T-helper 2 cell treated with Interferon-gamma antibody and Interleukin-4, amounts not matched to agents 5 μg/mL and 100 μg/mL, for 36 hours (primary cell): ENCODE data around the gene STX18.
A peak's percentile ranks its signal among the peaks of the same experiment; 100 is the strongest.
"Not testable (repeated sequence)": the region's sequence is repeated elsewhere in the genome, so short reads cannot be mapped to it uniquely, and the experiment has no call there.

ENCODE experiments used
- DNase-seq: peaks from one replicate; pipeline ENCODE4 v3.0.0; 2021; ENCODE audit warnings: low spot score
- H3K27ac Mint-ChIP-seq: one replicate; pipeline ENCODE4 v1.8.0; 2021; ENCODE audit warnings: mild to moderate bottlenecking, mixed read lengths
- H3K27me3 Mint-ChIP-seq: one replicate; pipeline ENCODE4 v1.8.0; 2021; ENCODE audit warnings: low read depth, mixed read lengths
- H3K36me3 Mint-ChIP-seq: one replicate; pipeline ENCODE4 v1.8.0; 2021; ENCODE audit warnings: low read depth, mixed read lengths
- H3K4me1 Mint-ChIP-seq: one replicate; pipeline ENCODE4 v1.8.0; 2021; ENCODE audit warnings: low read depth, mixed read lengths
- H3K4me3 Mint-ChIP-seq: one replicate; pipeline ENCODE4 v1.8.0; 2022; ENCODE audit warnings: mild to moderate bottlenecking, moderate library complexity, mixed read lengths
- H3K9me3 Mint-ChIP-seq: one replicate; pipeline ENCODE4 v1.8.0; 2021; ENCODE audit warnings: mixed read lengths

Gene STX18

GRCh38 chr4:4426511-4427120, 115.2 kb downstream of the STX18 start:
- DNase-seq = no peak
- Mint-ChIP-seq H3K4me1 (peaks cover 3% of the 10 kb centered on the region), H3K27me3 (no peaks in the 10 kb centered on the region), H3K27ac (no peak overlapping the region), H3K36me3 (no peaks in the 10 kb centered on the region), H3K4me3 (no peak overlapping the region), H3K9me3 (no peaks in the 10 kb centered on the region)

GRCh38 chr4:4425696-4426095, 116.2 kb downstream of the STX18 start:
- H3K9me3 Mint-ChIP-seq = no peaks in the 10 kb centered on the region

GRCh38 chr4:4425119-4425690, 116.6 kb downstream of the STX18 start:
- H3K36me3 Mint-ChIP-seq = peaks cover 4% of the 10 kb centered on the region
- H3K4me1 Mint-ChIP-seq = no peaks in the 10 kb centered on the region
- H3K27ac Mint-ChIP-seq = no peak overlapping the region

More at GRCh38 chr4:4425696-4426095, 116.2 kb downstream of the STX18 start:
- Mint-ChIP-seq H3K27ac (no peak overlapping the region), H3K4me1 (peaks cover 3% of the 10 kb centered on the region), H3K36me3 (peaks cover 4% of the 10 kb centered on the region), H3K4me3 (no peak overlapping the region), H3K27me3 (no peaks in the 10 kb centered on the region)
- DNase-seq = no peak

GRCh38 chr4:4424499-4425115, 117.2 kb downstream of the STX18 start:
- DNase-seq = no peak
- H3K27me3 Mint-ChIP-seq = no peaks in the 10 kb centered on the region
- H3K36me3 Mint-ChIP-seq = peaks cover 4% of the 10 kb centered on the region
- no peaks in the 10 kb centered on the region for H3K9me3 Mint-ChIP-seq
- H3K4me1 Mint-ChIP-seq = no peaks in the 10 kb centered on the region
- H3K27ac Mint-ChIP-seq = no peak overlapping the region
- no peak overlapping the region for H3K4me3 Mint-ChIP-seq

More at GRCh38 chr4:4425119-4425690, 116.6 kb downstream of the STX18 start:
- no peaks in the 10 kb centered on the region for H3K27me3 Mint-ChIP-seq
- H3K4me3 Mint-ChIP-seq = no peak overlapping the region
- H3K9me3 Mint-ChIP-seq = no peaks in the 10 kb centered on the region
- DNase-seq = no peak

- H3K36me3 Mint-ChIP-seq = peaks cover 10% of the 10 kb centered on the region
Measured at GRCh38 chr4:4423706-4424498, 117.9 kb downstream of the STX18 start.

GRCh38 chr4:4422856-4423499, 118.9 kb downstream of the STX18 start:
- DNase-seq = no peak
- Mint-ChIP-seq H3K27me3 (no peaks in the 10 kb centered on the region), H3K27ac (no peak overlapping the region), H3K36me3 (peaks cover 11% of the 10 kb centered on the region), H3K9me3 (no peaks in the 10 kb centered on the region), H3K4me1 (peaks cover 13% of the 10 kb centered on the region), H3K4me3 (no peak overlapping the region)

More at GRCh38 chr4:4423706-4424498, 117.9 kb downstream of the STX18 start:
- Mint-ChIP-seq H3K27ac (no peak overlapping the region), H3K9me3 (no peaks in the 10 kb centered on the region), H3K27me3 (no peaks in the 10 kb centered on the region), H3K4me3 (no peak overlapping the region), H3K4me1 (peaks cover 6% of the 10 kb centered on the region)
- DNase-seq = no peak

GRCh38 chr4:4422117-4422516, 119.7 kb downstream of the STX18 start:
- not testable (repeated sequence) for H3K27ac Mint-ChIP-seq, H3K9me3 Mint-ChIP-seq, DNase-seq, H3K4me3 Mint-ChIP-seq, H3K27me3 Mint-ChIP-seq
- Mint-ChIP-seq H3K36me3 (peaks cover 11% of the 10 kb centered on the region), H3K4me1 (peaks cover 15% of the 10 kb centered on the region)

- H3K4me1 Mint-ChIP-seq = peaks cover 15% of the 10 kb centered on the region
- H3K36me3 Mint-ChIP-seq = peaks cover 11% of the 10 kb centered on the region
- H3K4me3 Mint-ChIP-seq = no peak overlapping the region
- DNase-seq = no peak
- H3K27me3 Mint-ChIP-seq = no peaks in the 10 kb centered on the region
- H3K9me3 Mint-ChIP-seq = no peaks in the 10 kb centered on the region
- no peak overlapping the region for H3K27ac Mint-ChIP-seq
Measured at GRCh38 chr4:4421356-4421755, 120.5 kb downstream of the STX18 start.

- no peak overlapping the region for H3K4me3 Mint-ChIP-seq
- DNase-seq = no peak
- H3K36me3 Mint-ChIP-seq = peaks cover 11% of the 10 kb centered on the region
Measured at GRCh38 chr4:4420421-4420820, 121.4 kb downstream of the STX18 start.

GRCh38 chr4:4419896-4420295, 122.0 kb downstream of the STX18 start:
- Mint-ChIP-seq H3K9me3 (no peaks in the 10 kb centered on the region), H3K36me3 (peaks cover 11% of the 10 kb centered on the region), H3K4me3 (no peak overlapping the region), H3K27me3 (no peaks in the 10 kb centered on the region), H3K27ac (no peak overlapping the region), H3K4me1 (peaks cover 15% of the 10 kb centered on the region)
- no peak for DNase-seq

More at GRCh38 chr4:4420421-4420820, 121.4 kb downstream of the STX18 start:
- H3K4me1 Mint-ChIP-seq = peaks cover 15% of the 10 kb centered on the region
- no peaks in the 10 kb centered on the region for H3K27me3 Mint-ChIP-seq
- no peak overlapping the region for H3K27ac Mint-ChIP-seq
- no peaks in the 10 kb centered on the region for H3K9me3 Mint-ChIP-seq

- H3K9me3 Mint-ChIP-seq = no peaks in the 10 kb centered on the region
- H3K27ac Mint-ChIP-seq = no peak overlapping the region
- DNase-seq = no peak
- H3K27me3 Mint-ChIP-seq = no peaks in the 10 kb centered on the region
- peaks cover 11% of the 10 kb centered on the region for H3K36me3 Mint-ChIP-seq
- H3K4me1 Mint-ChIP-seq = peaks cover 15% of the 10 kb centered on the region
- peak overlapping the region; percentile 3 for H3K4me3 Mint-ChIP-seq
Measured at GRCh38 chr4:4418676-4419390, 123.0 kb downstream of the STX18 start.

- no peaks in the 10 kb centered on the region for H3K27me3 Mint-ChIP-seq
- no peaks in the 10 kb centered on the region for H3K9me3 Mint-ChIP-seq
- DNase-seq = no peak
- peaks cover 15% of the 10 kb centered on the region for H3K4me1 Mint-ChIP-seq
- no peak overlapping the region for H3K4me3 Mint-ChIP-seq
- H3K27ac Mint-ChIP-seq = no peak overlapping the region
- H3K36me3 Mint-ChIP-seq = peaks cover 11% of the 10 kb centered on the region
Measured at GRCh38 chr4:4417886-4418285, 124.0 kb downstream of the STX18 start.

- H3K36me3 Mint-ChIP-seq = peaks cover 11% of the 10 kb centered on the region
- no peaks in the 10 kb centered on the region for H3K27me3 Mint-ChIP-seq
- H3K4me1 Mint-ChIP-seq = peaks cover 15% of the 10 kb centered on the region
- no peak overlapping the region for H3K4me3 Mint-ChIP-seq
- no peak overlapping the region for H3K27ac Mint-ChIP-seq
- H3K9me3 Mint-ChIP-seq = no peaks in the 10 kb centered on the region
- DNase-seq = no peak
Measured at GRCh38 chr4:4416981-4417380, 124.9 kb downstream of the STX18 start.
